ENCODE data around the gene CCDC66. TPM values are rescaled to one million over a fixed set of nuclear protein-coding genes. Genes with fewer than 3 reads are reported as not detected.

CCDC66 gene
- total and polyA plus RNA-seq, 2 of the 8 experiments (the other 6 are each of a cell fraction or from before 2014, with no cell fraction given) = 9.6 to 29.3 TPM

DNA sequence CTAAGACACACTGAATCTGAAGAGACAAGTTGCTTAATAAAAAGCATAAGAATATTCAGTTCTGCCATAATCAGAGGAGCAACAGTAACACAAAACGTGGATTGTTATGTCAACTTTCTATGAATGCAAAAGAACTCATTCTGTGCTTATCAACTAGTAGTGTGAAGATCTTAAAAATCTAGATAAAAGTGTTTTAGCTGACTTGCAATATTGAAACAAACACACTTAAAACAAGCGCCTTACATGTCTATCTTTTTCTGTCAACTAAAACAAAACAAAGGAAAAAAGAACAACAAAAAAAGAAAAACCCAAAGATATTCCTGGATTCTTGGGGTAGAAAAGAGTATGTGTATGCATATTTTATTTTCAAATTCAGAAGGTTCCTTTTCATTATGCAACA lies 88.4 kb downstream of the CCDC66 start:
- Histone ChIP-seq H3K27me3 (replicated peaks in 1 of 4; ENCODE audit: control insufficient read depth in 3 of 4, extremely low read depth in 1 of 4, insufficient read depth in 3 of 4, low read length in 3 of 4) (no peaks in the 10 kb centered on the region), H3K23ac (ENCODE audit: insufficient read length) (no peak overlapping the region), H2AFZ (ENCODE audit: low read length) (no peak overlapping the region), H2BK15ac (ENCODE audit: low read length) (no peak overlapping the region), H3K23me2 (ENCODE audit: low read depth, low read length) (no peaks in the 10 kb centered on the region), H3K9me3 (ENCODE audit: insufficient read depth in 2 of 2, low read depth in 1 of 2, low read length in 1 of 2) (no peaks in the 10 kb centered on the region), H3K4ac (replicated peaks; ENCODE audit: insufficient read length, low read depth, low read length) (no peak overlapping the region), H3K27ac (ENCODE audit: low read depth, low read length) (no peak overlapping the region), H4K5ac (ENCODE audit: insufficient read length, low read depth, low read length) (no peak overlapping the region), H4K91ac (replicated peaks; ENCODE audit: insufficient read length, low read length) (no peak overlapping the region), H2BK5ac (ENCODE audit: low read depth, low read length) (no peak overlapping the region), H3K14ac (ENCODE audit: insufficient read length) (no peak overlapping the region), H4K8ac (ENCODE audit: extremely low read depth, insufficient read depth, low read length) (no peak overlapping the region), H3K9ac (replicated peaks in 1 of 4; ENCODE audit: extremely low read depth in 1 of 4, low read depth in 3 of 4, low read length in 3 of 4) (no peak overlapping the region), H3K4me3 (ENCODE audit: extremely low read depth in 1 of 4, insufficient read depth in 2 of 4, low read depth in 3 of 4, low read length in 4 of 4) (no peak overlapping the region), H4K20me1 (replicated peaks in 1 of 2; ENCODE audit: control insufficient read depth in 1 of 2, insufficient read depth in 2 of 2, low read length in 2 of 2) (peaks cover 1 to 5% of the 10 kb centered on the region in 2 experiments), H3K4me2 (ENCODE audit: insufficient read depth in 1 of 2, low read depth in 2 of 2, low read length in 2 of 2) (no peak overlapping the region), H2BK20ac (ENCODE audit: low read length) (no peak overlapping the region), H3K79me1 (ENCODE audit: low read depth, low read length) (no peaks in the 10 kb centered on the region), H3K36me3 (ENCODE audit: control insufficient read depth in 2 of 4, insufficient read depth in 4 of 4, low read length in 3 of 4) (peaks cover 2 to 45% (median 15%) of the 10 kb centered on the region in 4 experiments; a peak in 7 of 8 replicates), H2AK5ac (ENCODE audit: low read depth, low read length) (no peak overlapping the region), H3K18ac (ENCODE audit: extremely low read depth, low read length) (no peak overlapping the region), H3K79me2 (ENCODE audit: control insufficient read depth in 1 of 2, insufficient read depth in 2 of 2, low read length in 2 of 2) (peaks cover 0 to 8% of the 10 kb centered on the region in 2 experiments; a peak in 1 of 4 replicates), H3K56ac (replicated peaks; ENCODE audit: insufficient read length, low read depth, low read length) (no peak overlapping the region), H2BK120ac (replicated peaks; ENCODE audit: low read depth, low read length) (no peak overlapping the region), H3K4me1 (replicated peaks in 1 of 4; ENCODE audit: control insufficient read depth in 3 of 4, insufficient read depth in 4 of 4, low read length in 3 of 4) (no peaks in the 10 kb centered on the region), H2BK12ac (ENCODE audit: low read depth, low read length) (no peak overlapping the region)
- ChIA-PET POLR2A (ENCODE audit: partially characterized antibody) (no interaction called here), CTCF (ENCODE audit: partially characterized antibody) (no interaction called here)
- TF ChIP-seq TAF1 (IDR thresholded peaks at IDR 0.05; ENCODE audit: low read depth, low read length) = no peak
- TF ChIP-seq KDM4A (IDR thresholded peaks at IDR 0.05; ENCODE audit: low read depth, low read length, severe bottlenecking) = no peak
- no peak for TF ChIP-seq JUND (IDR thresholded peaks at IDR 0.05; ENCODE audit: low read length)
- DNase-seq (ENCODE audit: low read depth in 1 of 2, low spot score in 2 of 2) (no peak), FAIRE-seq (no peak)
- WGBS, 2 experiments (ENCODE audit: extremely low coverage in 1 of 2, insufficient coverage in 1 of 2, insufficient read length in 1 of 2, insufficient replicate concordance in 2 of 2, low coverage in 1 of 2, low lambda C conversion rate in 2 of 2, missing lambda C conversion rate in 1 of 2) = 89% methylated on average over 2 of the region's 2 CpGs; no CpG with 5 or more reads in 1 of the 2 experiments
